ENCODE measurements around the gene RBM20. TPM values are rescaled to one million over a fixed set of nuclear protein-coding genes. Genes with fewer than 3 reads are reported as not detected.

The RBM20 gene
- total and polyA plus RNA-seq, 2 of the 4 experiments (the other 2 are of a cell fraction) = under 0.01 to 0.15 TPM

- intact Hi-C loops (cut with micrococcal nuclease) = loop anchor here (2.0 to 5.0 kb wide), 2 partner anchors 39 to 70 kb away; partner anchors contain the start of gene RBM20
- no peak overlapping the region; the same call in 1 of the 2 replicates for H3K4ac ChIP-seq (ENCODE audit: low read depth, low read length)
- no peak overlapping the region for H3K4me2 ChIP-seq (ENCODE audit: low read depth, low read length)
- no peak overlapping the region for H2BK15ac ChIP-seq (ENCODE audit: low read depth, low read length)
- no peak for TF ChIP-seq CHD1 (IDR thresholded peaks at IDR 0.05; ENCODE audit: low read depth, low read length)
- peak; percentile 44 for TF ChIP-seq CTCF (conservative IDR thresholded peaks at IDR 0.05; ENCODE audit: low read depth, low read length)
- TF ChIP-seq RFX5 (IDR thresholded peaks at IDR 0.05; ENCODE audit: low read depth, low read length) = no peak
- TF ChIP-seq BHLHE40 (IDR thresholded peaks at IDR 0.05; ENCODE audit: low read depth, low read length) = no peak
- peak; percentile 53 for TF ChIP-seq SMC3 (IDR thresholded peaks at IDR 0.05; ENCODE audit: low read depth, low read length)
- TF ChIP-seq CEBPB (IDR thresholded peaks at IDR 0.05; ENCODE audit: low read depth, low read length) = no peak
- TF ChIP-seq RAD21 (IDR thresholded peaks at IDR 0.05; ENCODE audit: low read length) = peak; percentile 46
- TF ChIP-seq ELK1 (IDR thresholded peaks at IDR 0.05; ENCODE audit: borderline replicate concordance, low read depth, low read length) = no peak
- TF ChIP-seq MXI1 (IDR thresholded peaks at IDR 0.05; ENCODE audit: borderline replicate concordance, low read depth, low read length) = no peak
- no peak for TF ChIP-seq RCOR1 (IDR thresholded peaks at IDR 0.05; ENCODE audit: insufficient replicate concordance, low read length)
- TF ChIP-seq FOS (IDR thresholded peaks at IDR 0.05; ENCODE audit: low read depth, low read length) = no peak
- TF ChIP-seq NFE2L2 (IDR thresholded peaks at IDR 0.05; ENCODE audit: low read depth, low read length) = no peak
- no peak for TF ChIP-seq USF2 (IDR thresholded peaks at IDR 0.05; ENCODE audit: low read depth, low read length)
- H4K20me1 ChIP-seq (ENCODE audit: insufficient read depth, low read length) = no peaks in the 10 kb centered on the region
- dilution Hi-C loops (cut with HindIII; ENCODE audit: low sequenced_read_pairs, unreplicated experiment) = no loop called here
- H3K23ac ChIP-seq (ENCODE audit: low read depth, low read length) = no peak overlapping the region
- no peak overlapping the region for H4K5ac ChIP-seq (ENCODE audit: low read depth, low read length)
- peak overlapping the region; percentile 60 for H2BK20ac ChIP-seq (ENCODE audit: low read depth, low read length)
- H3K9ac ChIP-seq (ENCODE audit: low read depth, low read length) = no peak overlapping the region
- H2BK120ac ChIP-seq (ENCODE audit: low read depth, low read length) = no peak overlapping the region
- no peak overlapping the region for H4K91ac ChIP-seq (ENCODE audit: insufficient read depth, low read depth, low read length)
- ATAC-seq (ENCODE audit: low read depth) = peak; percentile 49; the same call in 1 of the 2 replicates
- H3K18ac ChIP-seq (ENCODE audit: low read depth, low read length) = no peak overlapping the region
- no peak overlapping the region for H2AK5ac ChIP-seq (ENCODE audit: low read depth, low read length)
- CTCF ChIA-PET = interaction anchor here (1.5 to 2.2 kb wide), 2 partner anchors 9 to 26 kb away, joined by 6 to 14 read pairs; no protein-coding TSS in a partner anchor
- no peaks in the 10 kb centered on the region for H3K79me1 ChIP-seq (ENCODE audit: low read depth in 1 of 2, low read length in 2 of 2)
- H3K9me3 ChIP-seq (ENCODE audit: control insufficient read depth, insufficient read depth, low read length) = no peaks in the 10 kb centered on the region
- peaks cover 2% of the 10 kb centered on the region; the same call in 1 of the 2 replicates for H3K27me3 ChIP-seq (ENCODE audit: control insufficient read depth, insufficient read depth, low read length)
- DNase-seq = peak; percentile 31
- no peak overlapping the region for H2AK9ac ChIP-seq (replicated peaks; ENCODE audit: low read depth, low read length, poor library complexity)
- 0 out of 2 replicates have a peak, but pooled peaks cover 8% of the 10 kb centered on the region for H3K9me1 ChIP-seq (ENCODE audit: insufficient read depth, low read length)
- no TSS peak for BruUV-seq (replicated peaks)
- no peak overlapping the region for H2AFZ ChIP-seq (replicated peaks; ENCODE audit: low read length, poor library complexity)
- POLR2A ChIA-PET (ENCODE audit: unreplicated experiment) = no interaction called here
- no peaks in the 10 kb centered on the region for H3K36me3 ChIP-seq (ENCODE audit: control insufficient read depth, insufficient read depth, low read length)
- H3K56ac ChIP-seq (ENCODE audit: extremely low read depth, insufficient read depth, low read length) = no peak overlapping the region
- H2BK5ac ChIP-seq (ENCODE audit: low read depth, low read length, poor library complexity, severe bottlenecking) = no peak overlapping the region
- no peak overlapping the region for H3K14ac ChIP-seq (replicated peaks; ENCODE audit: low read depth, low read length)
- no peak overlapping the region for H3K27ac ChIP-seq (ENCODE audit: insufficient read depth, low read length)
- peaks cover 10% of the 10 kb centered on the region for H3K4me1 ChIP-seq (ENCODE audit: control insufficient read depth, insufficient read depth, low read length)
- in situ Hi-C loops (cut with MboI; ENCODE audit: low sequenced_read_pairs) = no loop called here
- H4K8ac ChIP-seq (ENCODE audit: low read depth in 2 of 2, low read length in 2 of 2) = no peak overlapping the region
- WGBS, 2 experiments (ENCODE audit: extremely low coverage in 2 of 2, insufficient read length in 1 of 2) = no CpG with 5 or more reads among the region's 7 CpGs
- no peak overlapping the region for H3K4me3 ChIP-seq (ENCODE audit: insufficient read depth, low read depth, low read length)
These were observed 37.0 kb downstream of the RBM20 start for GRCh38 chr10:110681023-110681681.
